ENCODE measurements around the gene ZNF101.

- no peak for TF ChIP-seq ATF3 (IDR thresholded peaks at IDR 0.05)
- no peak for TF ChIP-seq EZH2 (IDR thresholded peaks at IDR 0.05)
- TF ChIP-seq EZH2phosphoT487 (IDR thresholded peaks at IDR 0.05; ENCODE audit: borderline replicate concordance), result no peak
- TF ChIP-seq POLR2A (IDR thresholded peaks at IDR 0.05; ENCODE audit: borderline replicate concordance, extremely low read depth, insufficient read depth, insufficient read length), result no peak
- no peak for TF ChIP-seq CTCF (IDR thresholded peaks at IDR 0.05 in 2 of 3, conservative IDR thresholded peaks at IDR 0.05 in 1 of 3; ENCODE audit: borderline replicate concordance in 1 of 3, insufficient read depth in 1 of 3, low read depth in 2 of 3, low read length in 2 of 3)
- TF ChIP-seq CEBPB (IDR thresholded peaks at IDR 0.05; ENCODE audit: low read depth), result no peak
- TF ChIP-seq, protein P1, sequence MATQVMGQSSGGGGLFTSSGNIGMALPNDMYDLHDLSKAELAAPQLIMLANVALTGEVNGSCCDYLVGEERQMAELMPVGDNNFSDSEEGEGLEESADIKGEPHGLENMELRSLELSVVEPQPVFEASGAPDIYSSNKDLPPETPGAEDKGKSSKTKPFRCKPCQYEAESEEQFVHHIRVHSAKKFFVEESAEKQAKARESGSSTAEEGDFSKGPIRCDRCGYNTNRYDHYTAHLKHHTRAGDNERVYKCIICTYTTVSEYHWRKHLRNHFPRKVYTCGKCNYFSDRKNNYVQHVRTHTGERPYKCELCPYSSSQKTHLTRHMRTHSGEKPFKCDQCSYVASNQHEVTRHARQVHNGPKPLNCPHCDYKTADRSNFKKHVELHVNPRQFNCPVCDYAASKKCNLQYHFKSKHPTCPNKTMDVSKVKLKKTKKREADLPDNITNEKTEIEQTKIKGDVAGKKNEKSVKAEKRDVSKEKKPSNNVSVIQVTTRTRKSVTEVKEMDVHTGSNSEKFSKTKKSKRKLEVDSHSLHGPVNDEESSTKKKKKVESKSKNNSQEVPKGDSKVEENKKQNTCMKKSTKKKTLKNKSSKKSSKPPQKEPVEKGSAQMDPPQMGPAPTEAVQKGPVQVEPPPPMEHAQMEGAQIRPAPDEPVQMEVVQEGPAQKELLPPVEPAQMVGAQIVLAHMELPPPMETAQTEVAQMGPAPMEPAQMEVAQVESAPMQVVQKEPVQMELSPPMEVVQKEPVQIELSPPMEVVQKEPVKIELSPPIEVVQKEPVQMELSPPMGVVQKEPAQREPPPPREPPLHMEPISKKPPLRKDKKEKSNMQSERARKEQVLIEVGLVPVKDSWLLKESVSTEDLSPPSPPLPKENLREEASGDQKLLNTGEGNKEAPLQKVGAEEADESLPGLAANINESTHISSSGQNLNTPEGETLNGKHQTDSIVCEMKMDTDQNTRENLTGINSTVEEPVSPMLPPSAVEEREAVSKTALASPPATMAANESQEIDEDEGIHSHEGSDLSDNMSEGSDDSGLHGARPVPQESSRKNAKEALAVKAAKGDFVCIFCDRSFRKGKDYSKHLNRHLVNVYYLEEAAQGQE (IDR thresholded peaks at IDR 0.05; ENCODE audit: low read depth), result no peak
- TF ChIP-seq POLR2AphosphoS5 (IDR thresholded peaks at IDR 0.05; ENCODE audit: low read depth, low read length), result no peak
- TF ChIP-seq, protein P2, sequence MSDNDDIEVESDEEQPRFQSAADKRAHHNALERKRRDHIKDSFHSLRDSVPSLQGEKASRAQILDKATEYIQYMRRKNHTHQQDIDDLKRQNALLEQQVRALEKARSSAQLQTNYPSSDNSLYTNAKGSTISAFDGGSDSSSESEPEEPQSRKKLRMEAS (IDR thresholded peaks at IDR 0.05), result no peak
- no peak for TF ChIP-seq RAD21 (IDR thresholded peaks at IDR 0.05; ENCODE audit: low read depth)
- TF ChIP-seq ZNF274 (IDR thresholded peaks at IDR 0.05; ENCODE audit: low read depth, low read length), result no peak
Measured at GRCh38 chr19:19687090-19687489, 18.5 kb downstream of the ZNF101 start.
